ENCODE data around the gene SSR4. TPM values are rescaled to one million over a fixed set of nuclear protein-coding genes. Genes with fewer than 3 reads are reported as not detected.

The SSR4 gene
- total RNA-seq, 1 donor from 2014 or later = 128 TPM

DNA sequence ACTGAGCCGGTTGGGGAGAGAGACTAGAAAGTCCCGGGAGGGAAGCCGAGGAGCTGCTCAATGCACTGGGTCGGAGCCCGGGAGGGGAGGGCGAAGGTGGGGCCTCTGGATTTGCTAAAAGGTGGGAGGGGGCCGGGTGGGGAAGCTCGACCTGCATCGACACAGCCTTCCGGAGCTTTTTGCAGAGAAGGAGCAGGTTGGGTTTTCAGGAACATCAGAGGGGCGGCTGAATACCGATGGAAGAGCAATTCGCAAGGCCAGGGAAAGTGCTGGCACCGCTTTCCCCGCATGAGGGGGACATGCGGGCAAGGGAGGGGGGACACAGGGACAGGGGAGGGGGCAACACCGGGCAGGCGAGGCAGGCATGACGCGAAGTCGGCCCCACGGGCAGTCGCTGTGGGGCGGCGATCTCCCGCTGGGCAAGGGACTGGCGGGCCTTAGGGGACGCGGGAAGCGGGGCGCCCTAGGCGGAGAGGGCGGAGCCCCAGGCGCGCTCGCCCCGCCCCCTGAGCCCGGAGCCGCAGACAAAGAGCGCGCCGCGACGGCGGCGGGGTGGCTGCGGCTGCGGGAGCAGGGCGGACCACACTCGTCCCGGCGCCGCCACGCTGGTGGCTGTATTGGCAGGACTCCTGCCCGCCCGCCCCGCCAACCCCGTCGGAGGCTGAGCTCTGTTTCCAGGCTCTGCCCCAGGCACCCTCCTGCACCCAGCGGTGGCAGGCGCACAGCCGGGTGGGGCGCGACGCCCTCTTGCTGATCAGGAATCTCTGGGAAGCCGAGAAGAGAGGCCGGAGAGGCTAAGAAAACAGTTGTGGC lies 24.3 kb downstream of the SSR4 start:
- peak overlapping the region; percentile 8 for H3K4me3 ChIP-seq (ENCODE audit: low read depth, low read length)
- no peak for DNase-seq (ENCODE audit: low read depth)
- TF ChIP-seq, protein P1, sequence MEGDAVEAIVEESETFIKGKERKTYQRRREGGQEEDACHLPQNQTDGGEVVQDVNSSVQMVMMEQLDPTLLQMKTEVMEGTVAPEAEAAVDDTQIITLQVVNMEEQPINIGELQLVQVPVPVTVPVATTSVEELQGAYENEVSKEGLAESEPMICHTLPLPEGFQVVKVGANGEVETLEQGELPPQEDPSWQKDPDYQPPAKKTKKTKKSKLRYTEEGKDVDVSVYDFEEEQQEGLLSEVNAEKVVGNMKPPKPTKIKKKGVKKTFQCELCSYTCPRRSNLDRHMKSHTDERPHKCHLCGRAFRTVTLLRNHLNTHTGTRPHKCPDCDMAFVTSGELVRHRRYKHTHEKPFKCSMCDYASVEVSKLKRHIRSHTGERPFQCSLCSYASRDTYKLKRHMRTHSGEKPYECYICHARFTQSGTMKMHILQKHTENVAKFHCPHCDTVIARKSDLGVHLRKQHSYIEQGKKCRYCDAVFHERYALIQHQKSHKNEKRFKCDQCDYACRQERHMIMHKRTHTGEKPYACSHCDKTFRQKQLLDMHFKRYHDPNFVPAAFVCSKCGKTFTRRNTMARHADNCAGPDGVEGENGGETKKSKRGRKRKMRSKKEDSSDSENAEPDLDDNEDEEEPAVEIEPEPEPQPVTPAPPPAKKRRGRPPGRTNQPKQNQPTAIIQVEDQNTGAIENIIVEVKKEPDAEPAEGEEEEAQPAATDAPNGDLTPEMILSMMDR (conservative IDR thresholded peaks at IDR 0.05; ENCODE audit: low read depth, low read length) = no peak

- no peak for DNase-seq (ENCODE audit: low read depth)
- TF ChIP-seq, protein P1 (conservative IDR thresholded peaks at IDR 0.05; ENCODE audit: low read depth, low read length) = no peak
- no peak overlapping the region for H3K4me3 ChIP-seq (ENCODE audit: low read depth, low read length)
Measured at GRCh38 chrX:153819384-153820040, 25.0 kb downstream of the SSR4 start.

- H3K4me3 ChIP-seq (ENCODE audit: low read depth, low read length) = no peak overlapping the region
- TF ChIP-seq, protein P1 (conservative IDR thresholded peaks at IDR 0.05; ENCODE audit: low read depth, low read length) = no peak
- DNase-seq (ENCODE audit: low read depth) = no peak
Measured at GRCh38 chrX:153820601-153821000, 26.1 kb downstream of the SSR4 start.

- H3K4me3 ChIP-seq (ENCODE audit: low read depth, low read length) = no peak overlapping the region
- TF ChIP-seq, protein P1 (conservative IDR thresholded peaks at IDR 0.05; ENCODE audit: low read depth, low read length) = no peak
- DNase-seq (ENCODE audit: low read depth) = no peak
Measured at GRCh38 chrX:153821066-153821465, 26.6 kb downstream of the SSR4 start.

GRCh38 chrX:153824348-153824747 lies 29.9 kb downstream of the SSR4 start:
- TF ChIP-seq, protein P1 (conservative IDR thresholded peaks at IDR 0.05; ENCODE audit: low read depth, low read length) = no peak
- H3K4me3 ChIP-seq (ENCODE audit: low read depth, low read length) = no peak overlapping the region
- no peak for DNase-seq (ENCODE audit: low read depth)

DNA sequence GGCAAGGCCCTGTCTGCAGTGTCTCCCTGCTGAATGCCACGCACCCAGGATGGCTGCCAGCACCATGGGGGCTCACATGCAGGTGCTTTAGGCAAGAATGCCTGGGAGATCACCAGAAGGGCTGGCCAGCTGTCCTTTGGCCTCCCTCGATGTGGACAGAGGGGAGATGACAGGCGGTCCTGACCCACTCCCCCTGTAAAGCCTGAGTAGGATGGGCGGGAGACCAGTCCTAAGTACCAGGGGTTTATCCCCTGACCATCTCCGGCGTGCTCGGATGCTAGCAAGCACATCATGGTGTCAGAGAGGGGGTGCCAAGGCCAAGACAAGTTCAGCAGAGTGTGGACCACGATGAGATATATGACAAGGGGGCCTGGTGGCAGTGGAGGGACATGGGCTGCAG lies 30.6 kb downstream of the SSR4 start:
- TF ChIP-seq, protein P1 (conservative IDR thresholded peaks at IDR 0.05; ENCODE audit: low read depth, low read length) = no peak
- DNase-seq (ENCODE audit: low read depth) = no peak
- H3K4me3 ChIP-seq (ENCODE audit: low read depth, low read length) = no peak overlapping the region
